ENCODE data around the gene PPP1R12C. TPM values are rescaled to one million over a fixed set of nuclear protein-coding genes. Genes with fewer than 3 reads are reported as not detected.

The PPP1R12C gene
- polyA plus RNA-seq, 3 donors = 61.3 to 158 (median 123) TPM

GRCh38 chr19:55097864-55098715 lies 19.3 kb downstream of the PPP1R12C start:
- 82 to 93% (median 84%) methylated on average over 22 to 23 of the region's 23 CpGs for WGBS, 3 donors
- no peak overlapping the region for H3K27ac ChIP-seq (ENCODE audit: low read depth, low read length)

GRCh38 chr19:55096061-55096701 lies 21.3 kb downstream of the PPP1R12C start:
- 86 to 90% (median 87%) methylated on average over 23 of the region's 23 CpGs for WGBS, 3 donors
- no peak overlapping the region for H3K27ac ChIP-seq (ENCODE audit: low read depth, low read length)

GRCh38 chr19:55095260-55096060 lies 22.0 kb downstream of the PPP1R12C start:
- no peak overlapping the region for H3K27ac ChIP-seq (ENCODE audit: low read depth, low read length)
- 89 to 92% (median 91%) methylated on average over 21 to 23 of the region's 23 CpGs for WGBS, 3 donors

- H3K27ac ChIP-seq (ENCODE audit: low read depth, low read length) = no peak overlapping the region
- 88 to 91% (median 89%) methylated on average over 32 of the region's 32 CpGs for WGBS, 3 donors
Observed at GRCh38 chr19:55094456-55095259, 22.8 kb downstream of the PPP1R12C start.

GRCh38 chr19:55092423-55093318 lies 24.8 kb downstream of the PPP1R12C start:
- no peak overlapping the region for H3K27ac ChIP-seq (ENCODE audit: low read depth, low read length)
- WGBS, 3 donors = 88 to 91% (median 90%) methylated on average over 30 to 49 of the region's 49 CpGs

- WGBS, 3 donors = 85 to 92% (median 86%) methylated on average over 24 to 27 of the region's 27 CpGs
- no peak overlapping the region for H3K27ac ChIP-seq (ENCODE audit: low read depth, low read length)
Observed at GRCh38 chr19:55091955-55092354, 25.5 kb downstream of the PPP1R12C start.

GRCh38 chr19:55091126-55091910 lies 26.1 kb downstream of the PPP1R12C start:
- no peak overlapping the region for H3K27ac ChIP-seq (ENCODE audit: low read depth, low read length)
- WGBS, 3 donors = 84 to 89% (median 84%) methylated on average over 32 of the region's 32 CpGs

- WGBS, 3 donors = 90 to 97% (median 95%) methylated on average over 13 of the region's 13 CpGs
- H3K27ac ChIP-seq (ENCODE audit: low read depth, low read length) = no peak overlapping the region
Observed at GRCh38 chr19:55090564-55090963, 26.9 kb downstream of the PPP1R12C start.

- WGBS, 3 donors = 80 to 96% (median 91%) methylated on average over 2 to 3 of the region's 3 CpGs
- H3K27ac ChIP-seq (ENCODE audit: low read depth, low read length) = no peak overlapping the region
Observed at GRCh38 chr19:55089342-55089944, 28.0 kb downstream of the PPP1R12C start.

GRCh38 chr19:55088543-55089341 lies 28.7 kb downstream of the PPP1R12C start:
- no peak overlapping the region for H3K27ac ChIP-seq (ENCODE audit: low read depth, low read length)
- WGBS, 3 donors = 45 to 49% (median 47%) methylated on average over 14 to 18 of the region's 18 CpGs

GRCh38 chr19:55088021-55088451 lies 29.4 kb downstream of the PPP1R12C start:
- no peak overlapping the region for H3K27ac ChIP-seq (ENCODE audit: low read depth, low read length)
- WGBS, 3 donors = 61 to 71% (median 68%) methylated on average over 12 of the region's 12 CpGs

- WGBS, 3 donors = 23 to 36% (median 29%) methylated on average over 17 of the region's 17 CpGs
- no peak overlapping the region for H3K27ac ChIP-seq (ENCODE audit: low read depth, low read length)
Observed at GRCh38 chr19:55087542-55087901, 29.9 kb downstream of the PPP1R12C start.

GRCh38 chr19:55086730-55087541 lies 30.5 kb downstream of the PPP1R12C start:
- H3K27ac ChIP-seq (ENCODE audit: low read depth, low read length) = no peak overlapping the region
- WGBS, 3 donors = 3 to 17% (median 4%) methylated on average over 74 of the region's 74 CpGs

GRCh38 chr19:55085923-55086715 lies 31.3 kb downstream of the PPP1R12C start:
- no peak overlapping the region for H3K27ac ChIP-seq (ENCODE audit: low read depth, low read length)
- WGBS, 3 donors = 29 to 36% (median 30%) methylated on average over 34 to 35 of the region's 35 CpGs

Data from adipose tissue (tissue), 3 donors.